GM21423 (cell line): Measurements from ENCODE around the gene IGSF10.
"Not testable (repeated sequence)": the region's sequence is repeated elsewhere in the genome, so short reads cannot be mapped to it uniquely, and the experiment has no call there.

Experiments
- ATAC-seq: cut with Tn5 transposase; IDR thresholded peaks from one replicate; pipeline ENCODE4 v1.9.1; 2021; ENCODE audit warnings: mild to moderate bottlenecking, moderate library complexity; ENCODE audit not compliant: unreplicated experiment

IGSF10 gene

GRCh38 chr3:151460774-151461450 lies at the start of gene IGSF10:
Gene IGSF10, minus strand, starts transcription at chr3:151461061. Its CDS starts 2,352 bp downstream, at chr3:151458709.
- ATAC-seq: no peak

GRCh38 chr3:151509468-151510135 lies 48.7 kb upstream of the IGSF10 start:
- not testable (repeated sequence) for ATAC-seq

GRCh38 chr3:151504606-151505005 lies 43.7 kb upstream of the IGSF10 start:
- ATAC-seq: no peak

GRCh38 chr3:151503074-151503473 lies 42.2 kb upstream of the IGSF10 start:
- ATAC-seq: no peak

GRCh38 chr3:151501923-151502632 lies 41.2 kb upstream of the IGSF10 start:
- no peak for ATAC-seq

GRCh38 chr3:151501171-151501922 lies 40.5 kb upstream of the IGSF10 start:
- no peak for ATAC-seq

- no peak for ATAC-seq
Observed at GRCh38 chr3:151499168-151499567, 38.3 kb upstream of the IGSF10 start.

- no peak for ATAC-seq
Observed at GRCh38 chr3:151491525-151491924, 30.7 kb upstream of the IGSF10 start.

- not testable (repeated sequence) for ATAC-seq
Observed at GRCh38 chr3:151487833-151488232, 27.0 kb upstream of the IGSF10 start.

GRCh38 chr3:151483961-151484520 lies 23.2 kb upstream of the IGSF10 start:
- no peak for ATAC-seq

- no peak for ATAC-seq
Observed at GRCh38 chr3:151483488-151483887, 22.6 kb upstream of the IGSF10 start.

- ATAC-seq: no peak
Observed at GRCh38 chr3:151480492-151480891, 19.6 kb upstream of the IGSF10 start.

GRCh38 chr3:151479452-151479851 lies 18.6 kb upstream of the IGSF10 start:
- no peak for ATAC-seq

- ATAC-seq: no peak
Observed at GRCh38 chr3:151478335-151478697, 17.5 kb upstream of the IGSF10 start.

- no peak for ATAC-seq
Observed at GRCh38 chr3:151477591-151478334, 16.9 kb upstream of the IGSF10 start.

GRCh38 chr3:151476344-151477018 lies 15.6 kb upstream of the IGSF10 start:
- ATAC-seq: no peak

GRCh38 chr3:151468284-151468917 lies 7.5 kb upstream of the IGSF10 start:
- no peak for ATAC-seq

GRCh38 chr3:151467069-151467468 lies 6.2 kb upstream of the IGSF10 start:
- ATAC-seq: no peak

GRCh38 chr3:151462991-151463390 lies 2.1 kb upstream of the IGSF10 start:
- ATAC-seq: no peak
